WI38 (cell line): ENCODE results near the gene MAN2A2.

ENCODE experiments used
- H3K4me3 ChIP-seq: 2 replicates; pipeline ENCODE4 v1.5.1; 2011; ENCODE audit warnings: low read depth, mild to moderate bottlenecking, control low read depth, low read length
- CTCF ChIP-seq: IDR thresholded peaks from 2 replicates; pipeline ENCODE4 v1.5.1; 2012; ENCODE audit warnings: low read depth, mild to moderate bottlenecking, control low read depth, low read length

The MAN2A2 gene

GRCh38 chr15:90934949-90935751, 32.0 kb downstream of the MAN2A2 start, which contains the start of gene UNC45A:
Gene UNC45A, plus strand, starts transcription at chr15:90935285. Its CDS starts 40 bp downstream, at chr15:90935325.
- peak within 1 kb of the TSS; percentile 77 for H3K4me3 ChIP-seq
- TF ChIP-seq CTCF, result no peak

GRCh38 chr15:90936823-90937222, 33.7 kb downstream of the MAN2A2 start:
- no peak overlapping the region for H3K4me3 ChIP-seq
- TF ChIP-seq CTCF, result no peak

- H3K4me3 ChIP-seq, result no peak overlapping the region
- TF ChIP-seq CTCF, result no peak
Observed at GRCh38 chr15:90938261-90938660, 35.2 kb downstream of the MAN2A2 start.

GRCh38 chr15:90939756-90940155, 36.7 kb downstream of the MAN2A2 start:
- no peak for TF ChIP-seq CTCF
- H3K4me3 ChIP-seq, result no peak overlapping the region

- no peak overlapping the region for H3K4me3 ChIP-seq
- TF ChIP-seq CTCF, result no peak
Observed at GRCh38 chr15:90941038-90941437, 37.9 kb downstream of the MAN2A2 start.

- no peak overlapping the region for H3K4me3 ChIP-seq
- no peak for TF ChIP-seq CTCF
Observed at GRCh38 chr15:90942354-90943120, 39.4 kb downstream of the MAN2A2 start.

- H3K4me3 ChIP-seq, result no peak overlapping the region
- TF ChIP-seq CTCF, result no peak
Observed at GRCh38 chr15:90945091-90945490, 42.0 kb downstream of the MAN2A2 start.
